ENCODE measurements around the gene BANF2. TPM values are rescaled to one million over a fixed set of nuclear protein-coding genes. Genes with fewer than 3 reads are reported as not detected.

Gene BANF2
- total and polyA plus RNA-seq, 2 experiments from 2014 or later = not detected

DNA sequence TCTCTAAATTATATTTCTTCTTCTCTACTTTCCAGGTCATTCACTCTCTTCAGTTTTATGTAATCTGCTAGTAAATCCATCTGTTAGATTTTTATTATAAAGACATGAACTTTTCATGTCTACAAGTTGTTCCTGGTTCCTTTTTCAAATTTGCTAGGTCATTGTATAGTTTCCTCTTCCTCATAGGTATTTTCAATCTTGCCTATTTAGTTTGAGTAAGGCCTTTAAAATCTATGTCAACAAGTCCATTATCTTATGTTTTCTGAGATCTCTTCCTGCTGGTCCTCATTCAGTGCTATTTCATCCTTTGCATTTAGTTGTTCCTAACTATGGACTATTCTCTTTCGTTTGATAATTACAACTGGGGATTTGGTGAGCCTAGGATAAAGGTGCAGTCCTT, 28.8 kb upstream of the BANF2 start:
- Histone ChIP-seq H3K79me2 (peaks cover 100% of the 10 kb centered on the region), H4K20me1 (ENCODE audit: insufficient read depth, poor library complexity, severe bottlenecking) (peaks cover 99% of the 10 kb centered on the region), H3K27ac (no peak overlapping the region), H3K4me1 (ENCODE audit: insufficient read depth) (peaks cover 13% of the 10 kb centered on the region), H3K4me2 (no peak overlapping the region), H3K36me3 (replicated peaks; ENCODE audit: insufficient read depth, low read depth) (no peaks in the 10 kb centered on the region), H2AFZ (no peak overlapping the region), H3K9me2 (replicated peaks; ENCODE audit: insufficient read depth) (no peaks in the 10 kb centered on the region), H3K27me3 (no peaks in the 10 kb centered on the region), H3K4me3 (no peak overlapping the region), H3K9me3 (ENCODE audit: low read depth) (no peaks in the 10 kb centered on the region)
- TF ChIP-seq, protein P1, sequence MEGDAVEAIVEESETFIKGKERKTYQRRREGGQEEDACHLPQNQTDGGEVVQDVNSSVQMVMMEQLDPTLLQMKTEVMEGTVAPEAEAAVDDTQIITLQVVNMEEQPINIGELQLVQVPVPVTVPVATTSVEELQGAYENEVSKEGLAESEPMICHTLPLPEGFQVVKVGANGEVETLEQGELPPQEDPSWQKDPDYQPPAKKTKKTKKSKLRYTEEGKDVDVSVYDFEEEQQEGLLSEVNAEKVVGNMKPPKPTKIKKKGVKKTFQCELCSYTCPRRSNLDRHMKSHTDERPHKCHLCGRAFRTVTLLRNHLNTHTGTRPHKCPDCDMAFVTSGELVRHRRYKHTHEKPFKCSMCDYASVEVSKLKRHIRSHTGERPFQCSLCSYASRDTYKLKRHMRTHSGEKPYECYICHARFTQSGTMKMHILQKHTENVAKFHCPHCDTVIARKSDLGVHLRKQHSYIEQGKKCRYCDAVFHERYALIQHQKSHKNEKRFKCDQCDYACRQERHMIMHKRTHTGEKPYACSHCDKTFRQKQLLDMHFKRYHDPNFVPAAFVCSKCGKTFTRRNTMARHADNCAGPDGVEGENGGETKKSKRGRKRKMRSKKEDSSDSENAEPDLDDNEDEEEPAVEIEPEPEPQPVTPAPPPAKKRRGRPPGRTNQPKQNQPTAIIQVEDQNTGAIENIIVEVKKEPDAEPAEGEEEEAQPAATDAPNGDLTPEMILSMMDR (IDR thresholded peaks at IDR 0.05; ENCODE audit: poor library complexity) = no peak
- TF ChIP-seq EZH2 (IDR thresholded peaks at IDR 0.05; ENCODE audit: borderline replicate concordance) = no peak
- no peak for TF ChIP-seq EZH2phosphoT487 (IDR thresholded peaks at IDR 0.05; ENCODE audit: low read depth, severe bottlenecking, unreplicated experiment)
- 74% methylated on average over 1 of the region's 1 CpG for WGBS (ENCODE audit: low lambda C conversion rate, missing lambda C conversion rate)
- DNase-seq (ENCODE audit: low spot score) = no peak

DNA sequence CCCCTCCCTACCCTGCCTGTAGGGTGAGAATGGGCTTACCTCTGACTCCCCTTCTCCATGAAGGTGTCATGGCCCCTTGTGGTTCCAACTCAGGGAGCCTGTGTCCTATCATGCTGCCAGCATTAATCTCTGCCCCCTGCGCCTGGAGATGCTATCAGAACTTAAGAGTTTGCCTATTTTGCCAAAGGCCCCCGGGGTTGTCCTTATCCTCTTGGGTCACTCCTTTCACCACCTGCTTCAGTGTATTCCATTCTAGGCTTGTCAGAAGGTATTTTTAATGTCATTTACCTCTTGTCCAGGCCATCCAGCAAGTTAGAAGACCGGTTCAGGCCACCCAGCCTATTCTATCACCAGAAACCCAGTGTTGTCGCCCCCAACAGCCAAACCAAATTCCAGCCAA, 28.2 kb upstream of the BANF2 start:
- no peaks in the 10 kb centered on the region for H3K27me3 ChIP-seq
- H3K36me3 ChIP-seq (replicated peaks; ENCODE audit: insufficient read depth, low read depth) = no peaks in the 10 kb centered on the region
- no peak overlapping the region for H3K4me2 ChIP-seq
- TF ChIP-seq, protein P1 (IDR thresholded peaks at IDR 0.05; ENCODE audit: poor library complexity) = no peak
- TF ChIP-seq EZH2phosphoT487 (IDR thresholded peaks at IDR 0.05; ENCODE audit: low read depth, severe bottlenecking, unreplicated experiment) = no peak
- TF ChIP-seq EZH2 (IDR thresholded peaks at IDR 0.05; ENCODE audit: borderline replicate concordance) = no peak
- peaks cover 100% of the 10 kb centered on the region for H3K79me2 ChIP-seq
- 74% methylated on average over 4 of the region's 4 CpGs for WGBS (ENCODE audit: low lambda C conversion rate, missing lambda C conversion rate)
- no peak for DNase-seq (ENCODE audit: low spot score)
- peaks cover 99% of the 10 kb centered on the region for H4K20me1 ChIP-seq (ENCODE audit: insufficient read depth, poor library complexity, severe bottlenecking)
- H3K9me2 ChIP-seq (replicated peaks; ENCODE audit: insufficient read depth) = no peaks in the 10 kb centered on the region
- H3K4me1 ChIP-seq (ENCODE audit: insufficient read depth) = peaks cover 17% of the 10 kb centered on the region
- H3K9me3 ChIP-seq (ENCODE audit: low read depth) = no peaks in the 10 kb centered on the region
- H3K27ac ChIP-seq = no peak overlapping the region
- no peak overlapping the region for H3K4me3 ChIP-seq
- H2AFZ ChIP-seq = no peak overlapping the region

DNA sequence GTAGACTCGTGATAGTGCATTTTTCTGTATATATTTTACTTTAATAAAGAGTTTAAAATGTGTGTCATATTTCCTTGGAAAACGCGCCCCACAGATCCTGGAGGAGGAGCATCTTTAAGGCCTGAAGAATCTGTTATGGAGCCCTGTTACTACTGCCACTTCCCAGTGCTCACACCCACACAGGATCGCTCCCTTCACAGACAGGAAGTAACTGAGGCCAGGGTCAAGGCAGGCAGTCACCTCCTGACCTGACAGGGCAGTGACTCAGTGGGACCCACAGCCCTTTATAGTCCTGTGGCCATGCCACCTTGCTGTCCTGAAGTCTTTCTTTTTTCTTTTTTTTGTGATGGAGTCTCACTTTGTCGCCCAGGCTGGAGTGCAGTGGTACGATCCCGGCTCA, 26.7 kb upstream of the BANF2 start:
- DNase-seq (ENCODE audit: low spot score) = no peak
- peaks cover 25% of the 10 kb centered on the region for H3K4me1 ChIP-seq (ENCODE audit: insufficient read depth)
- H3K27ac ChIP-seq = no peak overlapping the region

More for the DNA sequence above, 26.7 kb upstream of the BANF2 start:
- H3K9me3 ChIP-seq (ENCODE audit: low read depth) = no peaks in the 10 kb centered on the region
- H4K20me1 ChIP-seq (ENCODE audit: insufficient read depth, poor library complexity, severe bottlenecking) = peaks cover 100% of the 10 kb centered on the region
- H3K4me3 ChIP-seq = no peak overlapping the region
- no peaks in the 10 kb centered on the region for H3K27me3 ChIP-seq
- H3K36me3 ChIP-seq (replicated peaks; ENCODE audit: insufficient read depth, low read depth) = no peaks in the 10 kb centered on the region
- H2AFZ ChIP-seq = no peak overlapping the region
- peaks cover 100% of the 10 kb centered on the region for H3K79me2 ChIP-seq
- WGBS (ENCODE audit: low lambda C conversion rate, missing lambda C conversion rate) = 96% methylated on average over 7 of the region's 7 CpGs
- TF ChIP-seq, protein P1 (IDR thresholded peaks at IDR 0.05; ENCODE audit: poor library complexity) = no peak
- TF ChIP-seq EZH2phosphoT487 (IDR thresholded peaks at IDR 0.05; ENCODE audit: low read depth, severe bottlenecking, unreplicated experiment) = no peak
- H3K9me2 ChIP-seq (replicated peaks; ENCODE audit: insufficient read depth) = no peaks in the 10 kb centered on the region
- H3K4me2 ChIP-seq = no peak overlapping the region

Measured in hepatocyte (in vitro differentiated cells).